GM18870 (cell line): ENCODE results near the gene TMEM170B.
"Not testable (repeated sequence)": the region's sequence is repeated elsewhere in the genome, so short reads cannot be mapped to it uniquely, and the experiment has no call there.

ENCODE experiments used
- ATAC-seq: cut with Tn5 transposase; IDR thresholded peaks from one replicate; pipeline ENCODE4 v1.9.1; 2021; ENCODE audit warnings: moderate library complexity; ENCODE audit not compliant: unreplicated experiment

The TMEM170B gene

DNA sequence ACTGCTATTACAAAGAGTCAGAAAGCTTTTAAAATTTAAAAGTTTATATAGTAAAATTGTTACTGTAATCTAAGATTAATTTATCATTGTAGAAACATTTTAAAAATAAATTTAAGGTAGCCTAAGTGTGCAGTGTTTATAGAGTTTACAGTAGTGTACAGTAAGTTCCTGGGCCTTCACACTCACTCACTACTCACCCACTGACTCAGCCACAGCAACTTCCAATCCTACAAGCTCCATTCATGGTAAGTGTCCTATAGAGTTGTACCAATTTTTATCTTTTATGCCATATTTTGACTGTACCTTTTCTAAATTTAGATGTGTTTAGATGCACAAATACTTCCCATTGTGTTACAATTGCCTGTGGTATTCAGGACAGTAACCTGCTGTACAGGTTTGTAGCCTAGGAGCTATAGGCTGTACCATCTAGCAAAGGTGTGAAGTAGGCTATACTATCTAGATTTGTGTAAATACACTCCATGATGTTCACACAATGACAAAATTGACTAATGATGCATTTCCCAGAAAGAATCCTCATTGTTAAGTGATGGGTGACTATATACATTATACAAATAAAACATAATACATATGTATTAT lies 10.2 kb upstream of the TMEM170B start:
- ATAC-seq, result no peak

DNA sequence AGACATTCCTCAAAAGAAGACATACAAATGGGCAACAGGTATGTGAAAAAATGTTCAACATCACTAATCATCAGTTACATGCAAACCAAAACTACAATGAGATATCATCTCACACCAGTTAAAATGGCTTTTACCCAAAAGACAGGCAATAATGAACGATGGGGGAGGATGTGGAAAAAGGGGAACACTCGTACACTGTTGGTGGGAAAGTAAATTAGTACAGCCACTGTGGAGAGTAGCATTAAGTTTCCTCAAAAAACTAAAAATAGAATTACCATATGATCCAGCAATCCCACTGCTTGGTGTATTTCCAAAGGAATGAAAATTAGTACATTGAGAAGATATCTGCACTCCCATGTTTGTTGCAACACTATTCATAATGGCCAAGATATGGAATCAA lies 8.6 kb upstream of the TMEM170B start:
- ATAC-seq, result no peak

DNA sequence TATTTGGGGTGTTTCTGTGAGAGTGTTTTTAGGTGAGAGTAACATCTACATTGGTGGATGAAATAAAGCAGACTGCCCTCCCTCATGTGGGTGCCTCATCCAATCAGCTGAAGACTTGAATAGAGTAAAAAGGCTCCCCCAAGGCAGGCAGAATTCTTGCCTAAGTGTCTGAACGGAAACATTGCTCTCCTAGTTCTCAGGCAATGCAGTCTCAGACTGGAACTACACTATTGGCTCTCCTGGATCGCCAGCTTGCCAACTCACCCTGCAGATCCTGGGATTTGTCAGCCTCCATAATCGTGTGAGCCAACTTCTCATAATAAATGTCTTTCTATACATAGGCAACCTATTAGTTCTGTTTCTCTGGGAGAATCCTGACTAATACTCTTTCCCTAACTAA lies 5.5 kb upstream of the TMEM170B start:
- ATAC-seq, result no peak

DNA sequence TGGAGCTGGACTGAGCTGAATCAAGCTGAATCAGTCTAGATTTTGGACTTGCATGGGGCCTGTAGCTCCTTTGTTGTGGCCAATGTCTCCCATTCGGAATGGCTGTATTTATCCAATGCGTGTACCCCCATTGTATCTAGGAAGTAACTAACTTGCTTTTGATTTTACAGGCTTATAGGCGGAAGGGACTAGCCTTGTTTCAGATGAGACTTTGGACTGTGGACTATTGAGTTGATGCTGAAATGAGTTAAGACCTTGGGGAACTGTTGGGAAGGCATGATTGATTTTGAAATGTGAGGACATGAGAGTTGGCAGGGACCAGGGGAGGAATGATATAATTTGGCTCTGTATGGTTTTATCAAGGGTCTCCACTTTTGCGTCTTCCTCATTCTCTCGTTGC lies 3.0 kb upstream of the TMEM170B start:
- ATAC-seq, result no peak

DNA sequence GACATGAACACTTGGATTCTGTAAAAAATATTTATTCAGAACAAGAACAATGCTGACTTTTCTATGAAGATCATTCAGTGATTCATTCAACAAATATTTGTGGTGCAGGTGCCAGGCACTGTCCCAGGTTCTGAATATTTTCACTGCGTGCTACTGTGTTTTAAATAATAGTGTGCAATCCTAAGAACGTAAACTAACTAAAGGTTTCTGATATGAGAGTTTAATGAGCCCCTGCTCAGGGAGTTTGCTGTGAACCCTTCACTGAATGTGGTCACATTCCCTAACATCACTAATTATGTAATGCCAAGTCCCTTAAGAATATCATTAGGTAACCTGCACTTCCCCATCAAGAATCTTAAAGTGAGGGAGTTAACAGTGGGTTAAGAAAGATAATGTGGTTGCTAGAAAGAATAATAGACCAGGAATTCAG lies 1.7 kb upstream of the TMEM170B start:
- no peak for ATAC-seq

GRCh38 chr6:11536795-11537194 lies 754 bp upstream of the TMEM170B start:
- ATAC-seq, result no peak

GRCh38 chr6:11538052-11538818 lies 686 bp downstream of the TMEM170B start:
- peak; percentile 19 for ATAC-seq

- ATAC-seq, result no peak
Observed at GRCh38 chr6:11538819-11539468, 1.4 kb downstream of the TMEM170B start.

DNA sequence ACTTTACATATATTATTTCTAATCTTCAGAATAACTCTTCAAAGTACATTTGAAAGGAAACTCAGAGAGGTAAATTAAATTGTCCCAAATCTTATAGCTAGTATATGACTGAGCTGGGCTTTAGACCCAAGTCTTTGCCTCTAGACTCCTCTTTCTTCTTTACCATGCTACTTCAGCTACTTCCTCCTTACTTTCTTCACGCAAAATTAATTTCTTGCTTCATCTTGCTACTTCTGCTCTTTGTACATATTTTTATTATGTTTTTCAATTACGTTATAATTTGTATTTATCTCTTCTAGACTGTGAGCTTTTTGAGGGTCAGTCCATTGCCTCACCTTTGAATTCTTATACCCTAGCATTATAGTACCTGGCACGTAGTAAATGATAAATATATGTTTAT lies 5.3 kb downstream of the TMEM170B start:
- ATAC-seq, result no peak

GRCh38 chr6:11543919-11544518 lies 6.5 kb downstream of the TMEM170B start:
- no peak for ATAC-seq

DNA sequence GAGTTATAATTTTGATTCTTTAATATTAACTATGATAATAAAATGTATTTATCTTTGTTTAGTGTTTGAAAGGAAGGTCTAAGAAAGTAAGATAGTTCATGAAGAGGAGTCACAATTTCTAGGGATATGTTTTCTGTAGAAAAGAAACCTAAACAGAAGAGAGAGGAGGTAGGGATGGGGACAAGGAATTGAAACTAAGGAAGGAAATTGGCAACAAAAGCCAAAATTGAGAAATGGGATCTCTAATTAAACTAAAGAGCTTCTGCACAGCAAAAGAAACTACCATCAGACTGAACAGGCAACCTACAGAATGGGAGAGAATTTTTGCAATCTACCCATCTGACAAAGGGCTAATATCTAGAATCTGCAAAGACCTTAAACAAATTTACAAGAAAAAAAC lies 10.3 kb downstream of the TMEM170B start:
- ATAC-seq, result not testable (repeated sequence)

- ATAC-seq, result not testable (repeated sequence)
Observed at GRCh38 chr6:11548578-11548977, 11.0 kb downstream of the TMEM170B start.

DNA sequence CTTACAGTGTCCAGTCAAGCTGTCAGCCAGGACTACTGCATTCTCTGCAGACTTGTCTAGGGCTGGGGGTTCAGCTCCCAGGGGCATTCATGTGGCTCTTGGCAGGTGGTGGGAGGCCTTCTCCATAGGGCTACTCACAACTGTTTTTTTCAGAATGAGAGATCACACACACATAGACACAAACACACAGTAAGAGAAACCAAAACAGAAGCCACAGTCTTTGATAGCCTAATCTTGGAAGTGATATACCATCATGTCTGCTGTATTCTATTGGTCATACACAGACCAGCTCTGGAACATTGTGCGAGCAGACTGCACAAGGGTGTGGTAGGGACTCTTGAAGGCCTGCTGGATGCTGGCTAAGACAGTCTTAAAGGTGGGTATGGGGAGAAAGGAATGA lies 13.5 kb downstream of the TMEM170B start:
- ATAC-seq, result no peak

DNA sequence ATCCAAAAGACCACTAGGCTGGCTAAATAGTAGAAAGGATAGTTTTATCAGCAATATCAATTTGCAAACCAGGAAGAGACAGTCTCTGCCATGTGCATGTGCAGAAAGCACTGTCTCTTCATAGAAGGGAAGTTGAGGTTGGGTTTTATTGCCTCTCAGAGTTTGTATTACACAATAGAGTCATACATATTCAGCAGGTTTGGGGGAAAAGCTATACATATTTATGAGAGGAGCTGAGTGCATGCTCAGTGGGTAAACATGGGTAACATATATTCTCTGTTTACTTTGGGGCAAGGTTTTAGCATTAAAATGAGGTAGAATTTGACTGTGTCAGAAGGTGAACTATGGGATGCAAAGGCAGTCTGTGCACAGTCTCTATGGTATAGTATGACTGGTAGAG lies 14.9 kb downstream of the TMEM170B start:
- no peak for ATAC-seq

DNA sequence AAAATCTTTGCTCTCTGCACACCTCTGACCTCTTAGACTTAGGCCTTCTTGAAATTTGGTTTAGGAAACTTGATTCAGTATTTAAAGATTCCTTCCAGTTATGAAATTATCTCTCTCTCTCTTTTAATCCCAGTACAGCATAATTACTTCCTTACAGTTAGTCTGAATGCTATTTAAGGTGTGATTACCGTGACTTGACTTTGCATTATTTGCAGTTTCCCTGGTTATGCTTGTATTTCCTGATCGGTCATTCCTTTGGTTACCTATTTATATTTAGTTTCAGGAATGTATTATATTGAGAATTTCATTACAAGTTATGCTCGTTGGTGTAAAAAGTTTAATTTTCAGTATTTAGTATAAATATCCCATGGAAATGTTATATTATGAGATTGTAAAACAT lies 16.3 kb downstream of the TMEM170B start:
- no peak for ATAC-seq

DNA sequence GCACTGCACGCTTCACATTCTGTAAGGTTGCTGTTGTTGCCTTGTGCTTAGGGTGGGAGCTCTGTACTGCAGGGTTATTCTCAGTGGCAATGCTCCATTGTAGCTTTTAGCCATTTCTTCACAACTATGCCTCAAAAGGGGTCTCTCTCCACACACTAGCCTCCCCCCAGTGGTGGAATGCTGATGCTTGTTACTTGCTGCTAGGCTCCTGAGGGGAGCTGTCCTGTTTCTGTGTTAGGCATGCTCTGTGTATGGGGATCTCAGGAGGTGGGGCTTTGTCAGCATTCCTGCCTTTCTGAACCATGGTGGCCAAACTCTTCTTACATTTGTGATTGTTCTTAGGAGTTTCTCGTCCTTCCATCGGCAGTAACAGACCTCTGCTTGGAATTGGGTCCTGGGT lies 18.8 kb downstream of the TMEM170B start:
- ATAC-seq, result no peak

DNA sequence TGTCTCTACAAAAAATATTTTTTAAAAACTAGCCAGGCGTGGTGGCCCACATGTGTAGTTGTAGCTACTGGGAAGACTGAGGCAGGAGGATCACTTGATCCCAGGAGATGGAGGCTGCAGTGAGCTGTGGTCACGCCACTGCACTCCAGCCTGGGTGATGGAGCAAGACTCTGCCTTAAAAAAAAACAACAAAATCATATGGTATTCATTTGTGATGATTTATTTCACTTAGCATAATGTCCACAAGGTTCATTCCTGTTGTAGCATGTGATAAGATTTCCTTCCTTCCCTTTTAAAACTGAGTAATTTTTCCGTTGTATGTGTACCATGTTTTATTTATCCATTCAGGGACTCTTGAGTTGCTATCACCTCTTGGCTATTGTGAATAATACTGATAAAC lies 26.2 kb downstream of the TMEM170B start:
- ATAC-seq, result no peak

GRCh38 chr6:11566609-11567008 lies 29.1 kb downstream of the TMEM170B start:
- no peak for ATAC-seq

DNA sequence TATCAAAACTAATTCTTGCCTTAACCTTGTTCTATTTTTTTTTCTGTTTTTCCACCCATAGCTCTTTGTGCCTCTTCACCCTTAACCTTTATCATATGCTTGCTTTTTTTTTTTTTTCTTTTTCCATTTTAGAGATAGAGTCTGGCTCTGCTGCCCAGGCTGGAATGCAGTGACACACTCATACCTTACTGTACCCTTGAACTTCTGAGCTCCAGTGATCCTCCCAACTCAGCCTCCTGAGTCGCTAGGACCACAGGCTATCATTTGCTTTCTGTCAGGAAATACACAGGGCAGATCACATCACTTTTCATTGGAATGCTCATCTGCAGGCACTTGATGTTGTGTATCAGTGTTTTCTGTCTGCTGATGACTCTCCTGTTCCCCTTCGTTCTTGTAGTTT lies 33.5 kb downstream of the TMEM170B start:
- ATAC-seq, result no peak

DNA sequence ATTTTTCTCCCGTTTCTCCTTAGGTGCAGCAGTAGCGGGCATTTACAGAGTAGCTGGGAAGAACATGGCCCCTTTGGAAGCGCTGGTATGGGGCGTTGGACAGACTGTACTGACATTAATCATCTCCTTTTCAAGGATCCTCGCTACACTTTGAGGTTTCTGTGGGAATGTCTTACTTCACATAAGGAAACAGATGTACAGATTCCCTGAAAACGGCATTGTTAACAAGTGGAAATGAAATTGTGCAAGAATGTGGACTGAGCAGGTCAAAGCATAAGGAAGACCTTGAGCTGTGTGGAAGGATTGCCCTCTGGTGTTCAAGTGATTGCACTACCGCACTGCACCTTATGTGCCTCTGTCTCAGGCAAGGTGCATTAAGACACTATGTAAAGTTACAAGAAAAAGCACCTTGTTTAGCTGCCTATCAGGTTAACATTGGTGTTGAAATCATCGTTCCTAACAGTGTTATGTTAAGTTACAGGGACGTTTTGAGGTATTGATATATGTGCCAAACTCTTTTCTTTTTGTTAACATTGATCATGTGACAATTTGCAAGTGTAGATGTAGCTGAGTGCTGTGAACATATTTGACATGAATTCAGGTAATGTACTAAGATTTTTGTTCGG lies 38.0 kb downstream of the TMEM170B start:
- ATAC-seq, result peak; percentile 93

- ATAC-seq, result no peak
Observed at GRCh38 chr6:11580686-11581405, 43.3 kb downstream of the TMEM170B start.
